ENCODE measurements around the gene IRX2. TPM values are rescaled to one million over a fixed set of nuclear protein-coding genes. Genes with fewer than 3 reads are reported as not detected.

Gene IRX2
- total and polyA plus RNA-seq, 10 of the 15 experiments (the other 5 are each of a cell fraction or from before 2014, with no cell fraction given): not detected

- no peak for TF ChIP-seq CBX3 (IDR thresholded peaks at IDR 0.05; ENCODE audit: borderline replicate concordance, low read depth)
Observed at GRCh38 chr5:2721385-2722138, 29.9 kb downstream of the IRX2 start (continued).

GRCh38 chr5:2719332-2719731 is 32.1 kb downstream of the IRX2 start:
- ChIA-PET POLR2A (no interaction called here), RAD21 (ENCODE audit: unreplicated experiment) (no interaction called here), CTCF (no interaction called here), SMC1A (ENCODE audit: uncharacterized antibody, unreplicated experiment) (no interaction called here)
- Histone ChIP-seq H3K36me3 (ENCODE audit: control insufficient read depth in 2 of 2, insufficient read depth in 2 of 2, low read length in 1 of 2) (no peaks in the 10 kb centered on the region), H3K4me1 (ENCODE audit: control insufficient read depth, insufficient read depth, low read length) (no peaks in the 10 kb centered on the region), H3K9ac (ENCODE audit: control insufficient read depth, insufficient read depth, low read length) (no peak overlapping the region), H3K79me2 (ENCODE audit: control insufficient read depth, insufficient read depth, low read length) (no peaks in the 10 kb centered on the region), H2AFZ (ENCODE audit: control insufficient read depth, low read depth, low read length) (no peak overlapping the region), H3K27me3 (replicated peaks in 1 of 2; ENCODE audit: control insufficient read depth in 2 of 2, insufficient read depth in 2 of 2, low read length in 1 of 2) (no peaks in the 10 kb centered on the region), H4K20me1 (ENCODE audit: control insufficient read depth, insufficient read depth) (no peaks in the 10 kb centered on the region), H3K4me2 (ENCODE audit: control insufficient read depth, insufficient read depth) (no peak overlapping the region), H3K27ac (ENCODE audit: control insufficient read depth, insufficient read depth) (no peak overlapping the region), H3K9me3 (replicated peaks; ENCODE audit: control insufficient read depth, insufficient read depth, low read length) (no peaks in the 10 kb centered on the region; the same call in 2 of the 3 replicates), H3K4me3 (no peak overlapping the region)
- no TSS peak for BruUV-seq (replicated peaks)
- ATAC-seq: no peak
- intact Hi-C loops (cut with micrococcal nuclease; ENCODE audit: unreplicated experiment) (no loop called here), in situ Hi-C loops (cut with MboI) (no loop called here)
- FAIRE-seq: no peak
- WGBS (ENCODE audit: insufficient coverage, insufficient replicate concordance, low lambda C conversion rate, missing lambda C conversion rate): 37% methylated on average over 6 of the region's 6 CpGs
- TF ChIP-seq SUZ12 (IDR thresholded peaks at IDR 0.05; ENCODE audit: unreplicated experiment): no peak
- no peak for TF ChIP-seq NKRF (conservative IDR thresholded peaks at IDR 0.05)
- TF ChIP-seq CBX5 (IDR thresholded peaks at IDR 0.05; ENCODE audit: low read depth): no peak
- no peak for TF ChIP-seq SMARCA5 (IDR thresholded peaks at IDR 0.05)
- TF ChIP-seq MTA2 (IDR thresholded peaks at IDR 0.05; ENCODE audit: low read depth): no peak
- no peak for TF ChIP-seq POLR2AphosphoS2 (IDR thresholded peaks at IDR 0.05; ENCODE audit: low read depth, low read length)
- no peak for TF ChIP-seq NRF1 (conservative IDR thresholded peaks at IDR 0.05; ENCODE audit: low read depth, low read length)
- no peak for TF ChIP-seq PKNOX1 (IDR thresholded peaks at IDR 0.05)
- TF ChIP-seq ZNF274 (IDR thresholded peaks at IDR 0.05; ENCODE audit: insufficient read depth, insufficient read length): no peak
- no peak for TF ChIP-seq NBN (IDR thresholded peaks at IDR 0.05)
- DNase-seq (ENCODE audit: low read depth, low spot score): no peak
